K562 (cell line): ENCODE measurements around the gene NTF4. TPM values are rescaled to one million over a fixed set of nuclear protein-coding genes. Genes with fewer than 3 reads are reported as not detected.
"Not testable (repeated sequence)": the region's sequence is repeated elsewhere in the genome, so short reads cannot be mapped to it uniquely, and the experiment has no call there.

ENCODE experiments used
- ATAC-seq: fragments of 200-7000 bp; cut with Tn5 transposase; 3 replicates; pipeline ENCODE4 v1.9.1; 2020; ENCODE audit warnings: moderate library complexity
- BruUV-seq: library from RNA; stranded (reverse); fragments of 400-500 nt; replicated peaks from 2 replicates; lab custom pipeline; 2021; lab: Mats Ljungman, UMichigan
- CTCF ChIA-PET: fragments of 300-600 bp; formaldehyde crosslinking; extraction: SDS; loops from one replicate; lab custom pipeline; 2021; ENCODE audit warnings: low intra/inter-chr PET ratio; lab: Yijun Ruan, JAX
- POLR2A ChIA-PET: fragments of 300-600, 350-650 bp; sonication (Branson Sonifier 250); formaldehyde crosslinking; extraction: SDS; loops from one replicate; lab custom pipeline; 2021; ENCODE audit warnings: antibody characterized with exemption, inconsistent platforms; lab: Yijun Ruan, JAX
- DNase-seq, 4 experiments: peaks; one replicate each; pipeline versions ENCODE4 v3.0.0 to v3.0.0-alpha.2; 2011 to 2018; ENCODE audit warnings: low spot score in 3 of 4, mixed read lengths in 3 of 4; ENCODE audit errors: extremely low read depth in 1 of 4
- FAIRE-seq: peaks from 2 replicates; lab custom pipeline; 2011; peaks lifted over from hg19 to GRCh38; lab: Jason Lieb, UNC
- H2AFZ ChIP-seq: 2 replicates; pipeline ENCODE4 v1.6.0; 2011; ENCODE audit warnings: low read depth, low read length, control low read depth, inconsistent platforms
- H3K27ac ChIP-seq: fragments of 200-600 bp; 3 replicates; pipeline ENCODE4 v1.8.0; 2011; ENCODE audit warnings: low read depth, mild to moderate bottlenecking, control low read depth, inconsistent platforms, low read length, moderate library complexity, mixed read lengths; ENCODE audit errors: extremely low read depth
- H3K27me3 ChIP-seq, 2 experiments: fragments of 300-600 bp in 1 of 2; 2 replicates in 1 of 2; 3 replicates in 1 of 2; pipeline versions ENCODE4 v1.6.0 to v1.8.0; 2011; ENCODE audit warnings: inconsistent platforms in 2 of 2, low read length in 2 of 2, mild to moderate bottlenecking in 1 of 2, mixed read lengths in 1 of 2, moderate library complexity in 1 of 2; ENCODE audit not compliant: control insufficient read depth in 2 of 2, insufficient read depth in 2 of 2
- H3K36me3 ChIP-seq: fragments of 300-600 bp; 3 replicates; pipeline ENCODE4 v1.8.0; 2011; ENCODE audit warnings: mild to moderate bottlenecking, low read length, inconsistent platforms; ENCODE audit not compliant: control insufficient read depth, insufficient read depth
- H3K4me1 ChIP-seq, 2 experiments: fragments of 200-600 bp in 1 of 2; replicated peaks in 1 of 2; 2 replicates in 1 of 2; 3 replicates in 1 of 2; pipeline versions ENCODE4 v1.5.1 to v1.8.0; 2011; ENCODE audit warnings: inconsistent platforms in 2 of 2, low read length in 2 of 2, mild to moderate bottlenecking in 1 of 2, mixed read lengths in 1 of 2, moderate library complexity in 1 of 2; ENCODE audit not compliant: control insufficient read depth in 2 of 2, insufficient read depth in 2 of 2
- H3K4me2 ChIP-seq: 2 replicates; pipeline ENCODE4 v1.6.1; 2011; ENCODE audit warnings: low read length, control low read depth, inconsistent platforms, mixed read lengths; ENCODE audit not compliant: insufficient read depth
- H3K4me3 ChIP-seq: fragments of 200-600 bp; sonication (generic), shearing (Covaris generic); 2 replicates; pipeline ENCODE4 v1.5.1; 2016; ENCODE audit warnings: control low read depth, inconsistent platforms
- H3K79me2 ChIP-seq: fragments of 200-600 bp; 3 replicates; pipeline ENCODE4 v1.8.0; 2011; ENCODE audit warnings: low read length, inconsistent platforms; ENCODE audit not compliant: control insufficient read depth, insufficient read depth
- H3K9ac ChIP-seq, 2 experiments: 2 replicates each; pipeline versions ENCODE4 v1.6.0 to v1.6.1; 2011; ENCODE audit warnings: low read depth in 2 of 2, low read length in 2 of 2, control low read depth in 1 of 2, inconsistent platforms in 1 of 2, mild to moderate bottlenecking in 1 of 2, mixed read lengths in 1 of 2; ENCODE audit not compliant: insufficient read depth in 1 of 2
- H3K9me1 ChIP-seq: one replicate; pipeline ENCODE4 v1.6.0; 2011; ENCODE audit warnings: inconsistent platforms, mild to moderate bottlenecking, low read length, moderate library complexity; ENCODE audit not compliant: control insufficient read depth, insufficient read depth
- H3K9me3 ChIP-seq: replicated peaks from 2 replicates; pipeline ENCODE4 v1.5.1; 2011; ENCODE audit warnings: low read depth, low read length, inconsistent platforms; ENCODE audit not compliant: control insufficient read depth, insufficient read depth
- H4K20me1 ChIP-seq: replicated peaks from 2 replicates; pipeline ENCODE4 v1.6.1; 2011; ENCODE audit warnings: low read length, inconsistent platforms, mixed read lengths; ENCODE audit not compliant: control insufficient read depth, insufficient read depth
- ARID1B ChIP-seq: fragments of 450-650 bp; IDR thresholded peaks from 2 replicates; pipeline ENCODE4 v1.6.1; 2016; ENCODE audit warnings: antibody characterized with exemption, mild to moderate bottlenecking, inconsistent platforms
- ATF3 ChIP-seq, 2 experiments: fragments of 450-650 bp in 1 of 2; sonication (generic) in 1 of 2; formaldehyde crosslinking in 1 of 2; IDR thresholded peaks in 1 of 2; conservative IDR thresholded peaks in 1 of 2; 2 replicates each; pipeline versions ENCODE4 v1.6.1 to v1.8.1; 2016 to 2023; ENCODE audit warnings: mild to moderate bottlenecking in 2 of 2, moderate library complexity in 2 of 2, inconsistent platforms in 1 of 2, missing genetic modification reagents in 1 of 2
- CREM ChIP-seq: IDR thresholded peaks from 2 replicates; pipeline ENCODE4 v1.6.1; 2014; ENCODE audit warnings: antibody characterized with exemption, low read depth
- DPF2 ChIP-seq: fragments of 450-650 bp; IDR thresholded peaks from 2 replicates; pipeline ENCODE4 v1.6.1; 2016
- FOS ChIP-seq: IDR thresholded peaks from 3 replicates; pipeline ENCODE4 v1.6.1; 2011; ENCODE audit not compliant: insufficient read length; ENCODE audit errors: extremely low read depth
- FOSL1 ChIP-seq: fragments of 200-800 bp; sonication (Bioruptor generic); conservative IDR thresholded peaks from 2 replicates; pipeline ENCODE4 v1.6.1; 2016; ENCODE audit warnings: missing genetic modification characterization, missing compliant biosample characterization
- JUNB ChIP-seq: fragments of 450-650 bp; formaldehyde crosslinking; conservative IDR thresholded peaks from 2 replicates; pipeline ENCODE4 v1.4.0; 2020; ENCODE audit warnings: mild to moderate bottlenecking
- JUND ChIP-seq, 2 experiments: IDR thresholded peaks; 2 replicates in 1 of 2; 3 replicates in 1 of 2; pipeline ENCODE4 v1.6.1; 2011; ENCODE audit warnings: borderline replicate concordance in 2 of 2, low read depth in 2 of 2, low read length in 2 of 2, improper control_type of control experiment in 1 of 2, missing biosample characterization in 1 of 2, missing genetic modification characterization in 1 of 2, missing genetic modification reagents in 1 of 2
- SMARCA4 ChIP-seq: fragments of 450-650 bp; IDR thresholded peaks from 2 replicates; pipeline ENCODE4 v1.6.1; 2016
- TFAP4 ChIP-seq: sonication (generic); formaldehyde crosslinking; IDR thresholded peaks from 2 replicates; pipeline ENCODE4 v1.8.0; 2022; ENCODE audit warnings: missing genetic modification reagents, mild to moderate bottlenecking, moderate library complexity, borderline replicate concordance
- WGBS: fragments of 100-300 bp; shearing (Covaris generic); methylation state at CpG from one replicate; pipeline ENCODE4 v1.1.6; 2016; ENCODE audit warnings: low coverage, mixed read lengths; ENCODE audit not compliant: insufficient coverage; ENCODE audit errors: missing lambda C conversion rate; 5-methylcytosine and 5-hydroxymethylcytosine counted together
- in situ Hi-C: fragments of 300-500 bp; cut with MboI; formaldehyde crosslinking; loops from 4 replicates; pipeline ENCODE4 v1.15.0; 2018; ENCODE audit warnings: inconsistent platforms, mixed read lengths
- intact Hi-C: fragments of 100-400 bp; cut with micrococcal nuclease; formaldehyde crosslinking; loops from 2 replicates; pipeline ENCODE4 v1.14.2; 2022
- polyA plus RNA-seq, 8 experiments: library from polyadenylated mRNA; depleted of rRNA in 4 of 8; stranded (reverse) in 5 of 8; unstranded in 3 of 8; fragments of >200 nt; fragmentation: Nextera tagmentation in 2 of 8; fragmentation: Illumina TruSeq in 1 of 8; extraction: Ambion mirVana in 2 of 8; extraction: Trizol in 1 of 8; gene quantifications; 2 replicates each; pipeline versions ENCODE4 v1.2.1 to v1.2.3, GENCODE V29; 2011 to 2014; ENCODE audit warnings: inconsistent platforms in 1 of 8, missing spikeins in 1 of 8
- total RNA-seq, 7 experiments: library from RNA; depleted of rRNA in 6 of 7; stranded (reverse); fragments of >200 nt in 6 of 7; fragmentation: Illumina TruSeq in 2 of 7; extraction: Trizol in 2 of 7; gene quantifications; 2 replicates each; pipeline versions ENCODE4 v1.2.1 to v1.2.3, GENCODE V29; 2011 to 2021; ENCODE audit warnings: low replicate concordance in 1 of 7

NTF4 gene
- total and polyA plus RNA-seq, 9 of the 15 experiments (the other 6 are each of a cell fraction or from before 2014, with no cell fraction given) = not detected

GRCh38 chr19:49039736-49040135 lies 24.9 kb downstream of the NTF4 start:
- H3K9me1 ChIP-seq, H3K9ac ChIP-seq, BruUV-seq, H3K9me3 ChIP-seq, FAIRE-seq, intact Hi-C loops, POLR2A ChIA-PET, H3K4me2 ChIP-seq, H3K27ac ChIP-seq, CTCF ChIA-PET, H2AFZ ChIP-seq, in situ Hi-C loops, H3K36me3 ChIP-seq, H3K27me3 ChIP-seq, DNase-seq, H4K20me1 ChIP-seq, H3K79me2 ChIP-seq, H3K4me1 ChIP-seq, ATAC-seq, H3K4me3 ChIP-seq: not testable (repeated sequence)
- 0% methylated on average over 1 of the region's 9 CpGs for WGBS

GRCh38 chr19:49038557-49039276 lies 25.9 kb downstream of the NTF4 start:
- H3K27ac ChIP-seq; H3K4me1 ChIP-seq; H3K27me3 ChIP-seq; H3K9me1 ChIP-seq; H3K36me3 ChIP-seq; CTCF ChIA-PET; H4K20me1 ChIP-seq; in situ Hi-C loops; FAIRE-seq; H2AFZ ChIP-seq; H3K79me2 ChIP-seq; H3K9ac ChIP-seq; intact Hi-C loops; H3K4me2 ChIP-seq; BruUV-seq; H3K9me3 ChIP-seq; H3K4me3 ChIP-seq; POLR2A ChIA-PET; TF ChIP-seq ATF3 (CRISPR knock-in tag; conservative IDR thresholded peaks at IDR 0.05): not testable (repeated sequence)
- TF ChIP-seq ATF3 (IDR thresholded peaks at IDR 0.05) (peak; percentile 91), JUNB (CRISPR knock-in tag) (0 out of 2 replicates have a peak, but pooled peaks have one; percentile 20), SMARCA4 (0 out of 2 replicates have a peak, but pooled peaks have one; percentile 32), JUND (IDR thresholded peaks at IDR 0.05; ENCODE audit: borderline replicate concordance, low read depth, low read length) (peak; percentile 83), JUND (tag; IDR thresholded peaks at IDR 0.05; ENCODE audit: borderline replicate concordance, low read depth, low read length) (peak; percentile 41; the same call in 1 of the 3 replicates), TFAP4 (CRISPR knock-in tag) (peak; percentile 41; the same call in 1 of the 2 replicates), FOSL1 (tag) (peak; percentile 85), ARID1B (peak; percentile 44), CREM (0 out of 2 replicates have a peak, but pooled peaks have one; percentile 31), FOS (peak; percentile 3), DPF2 (0 out of 2 replicates have a peak, but pooled peaks have one; percentile 17)
- WGBS = 4% methylated on average over 22 of the region's 26 CpGs
- DNase-seq = peak in 1 of 4 experiments; percentile 52
- ATAC-seq = peak; percentile 47; the same call in 2 of the 3 replicates
